ENCODE data around the gene SLC39A7. TPM values are rescaled to one million over a fixed set of nuclear protein-coding genes. Genes with fewer than 3 reads are reported as not detected.

The SLC39A7 gene
- total and polyA plus RNA-seq, 2 of the 4 experiments (the other 2 are of a cell fraction), result 135 to 208 TPM

DNA sequence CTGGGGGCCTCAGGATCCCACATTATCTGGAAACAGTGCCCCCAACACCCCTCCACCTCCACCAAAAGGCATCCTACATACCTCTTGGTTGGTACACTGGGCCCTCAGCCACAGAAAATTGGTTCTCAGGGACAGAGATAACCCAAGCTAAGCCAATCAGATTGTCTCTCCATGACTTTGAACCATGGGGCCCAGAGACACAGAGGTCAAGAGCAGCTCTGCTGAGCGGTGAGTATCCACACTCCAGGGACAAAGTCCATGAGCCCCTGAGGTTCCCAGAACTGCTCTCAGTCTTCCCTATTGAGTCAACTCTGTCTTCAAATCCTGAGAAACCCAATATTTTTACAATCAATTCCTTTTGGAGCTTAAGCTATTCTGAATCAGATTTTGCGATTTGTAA, 43.7 kb upstream of the SLC39A7 start:
- H3K36me3 ChIP-seq (ENCODE audit: control insufficient read depth, insufficient read depth, low read length), result no peaks in the 10 kb centered on the region

More for the DNA sequence above, 43.7 kb upstream of the SLC39A7 start:
- Histone ChIP-seq H3K9ac (ENCODE audit: low read depth, low read length) (no peak overlapping the region), H2AFZ (replicated peaks; ENCODE audit: low read length, poor library complexity) (no peak overlapping the region), H4K20me1 (ENCODE audit: insufficient read depth, low read length) (no peaks in the 10 kb centered on the region), H3K56ac (ENCODE audit: extremely low read depth, insufficient read depth, low read length) (no peak overlapping the region), H3K14ac (replicated peaks; ENCODE audit: low read depth, low read length) (no peak overlapping the region), H4K91ac (ENCODE audit: insufficient read depth, low read depth, low read length) (no peak overlapping the region), H2BK20ac (ENCODE audit: low read depth, low read length) (no peak overlapping the region), H2AK5ac (ENCODE audit: low read depth, low read length) (no peak overlapping the region), H3K4me3 (ENCODE audit: insufficient read depth, low read depth, low read length) (no peak overlapping the region), H4K5ac (ENCODE audit: low read depth, low read length) (no peak overlapping the region), H2BK15ac (ENCODE audit: low read depth, low read length) (no peak overlapping the region), H2AK9ac (replicated peaks; ENCODE audit: low read depth, low read length, poor library complexity) (no peak overlapping the region), H4K8ac (ENCODE audit: low read depth in 2 of 2, low read length in 2 of 2) (no peak overlapping the region), H2BK5ac (ENCODE audit: low read depth, low read length, poor library complexity, severe bottlenecking) (no peak overlapping the region), H3K9me3 (ENCODE audit: control insufficient read depth, insufficient read depth, low read length) (0 out of 2 replicates have a peak, but pooled peaks cover 2% of the 10 kb centered on the region), H3K27ac (ENCODE audit: insufficient read depth, low read length) (no peak overlapping the region), H3K9me1 (ENCODE audit: insufficient read depth, low read length) (0 out of 2 replicates have a peak, but pooled peaks cover 2% of the 10 kb centered on the region), H3K4me1 (ENCODE audit: control insufficient read depth, insufficient read depth, low read length) (peaks cover 7% of the 10 kb centered on the region), H3K4me2 (ENCODE audit: low read depth, low read length) (no peak overlapping the region), H3K79me1 (ENCODE audit: low read depth in 1 of 2, low read length in 2 of 2) (no peaks in the 10 kb centered on the region), H2BK120ac (ENCODE audit: low read depth, low read length) (no peak overlapping the region), H3K4ac (ENCODE audit: low read depth, low read length) (no peak overlapping the region), H3K23ac (ENCODE audit: low read depth, low read length) (no peak overlapping the region), H3K27me3 (ENCODE audit: control insufficient read depth, insufficient read depth, low read length) (peaks cover 7% of the 10 kb centered on the region), H3K18ac (ENCODE audit: low read depth, low read length) (no peak overlapping the region)
- TF ChIP-seq SMC3 (IDR thresholded peaks at IDR 0.05; ENCODE audit: low read depth, low read length) (no peak), RFX5 (IDR thresholded peaks at IDR 0.05; ENCODE audit: low read depth, low read length) (no peak), MXI1 (IDR thresholded peaks at IDR 0.05; ENCODE audit: borderline replicate concordance, low read depth, low read length) (no peak), RAD21 (IDR thresholded peaks at IDR 0.05; ENCODE audit: low read length) (no peak), RCOR1 (IDR thresholded peaks at IDR 0.05; ENCODE audit: insufficient replicate concordance, low read length) (no peak), CEBPB (IDR thresholded peaks at IDR 0.05; ENCODE audit: low read depth, low read length) (no peak), FOS (IDR thresholded peaks at IDR 0.05; ENCODE audit: low read depth, low read length) (no peak), BHLHE40 (IDR thresholded peaks at IDR 0.05; ENCODE audit: low read depth, low read length) (no peak), POLR2A (IDR thresholded peaks at IDR 0.05; ENCODE audit: low read depth, low read length) (no peak), MAFK (IDR thresholded peaks at IDR 0.05; ENCODE audit: low read depth, low read length) (no peak)
- TF ChIP-seq, protein P1, sequence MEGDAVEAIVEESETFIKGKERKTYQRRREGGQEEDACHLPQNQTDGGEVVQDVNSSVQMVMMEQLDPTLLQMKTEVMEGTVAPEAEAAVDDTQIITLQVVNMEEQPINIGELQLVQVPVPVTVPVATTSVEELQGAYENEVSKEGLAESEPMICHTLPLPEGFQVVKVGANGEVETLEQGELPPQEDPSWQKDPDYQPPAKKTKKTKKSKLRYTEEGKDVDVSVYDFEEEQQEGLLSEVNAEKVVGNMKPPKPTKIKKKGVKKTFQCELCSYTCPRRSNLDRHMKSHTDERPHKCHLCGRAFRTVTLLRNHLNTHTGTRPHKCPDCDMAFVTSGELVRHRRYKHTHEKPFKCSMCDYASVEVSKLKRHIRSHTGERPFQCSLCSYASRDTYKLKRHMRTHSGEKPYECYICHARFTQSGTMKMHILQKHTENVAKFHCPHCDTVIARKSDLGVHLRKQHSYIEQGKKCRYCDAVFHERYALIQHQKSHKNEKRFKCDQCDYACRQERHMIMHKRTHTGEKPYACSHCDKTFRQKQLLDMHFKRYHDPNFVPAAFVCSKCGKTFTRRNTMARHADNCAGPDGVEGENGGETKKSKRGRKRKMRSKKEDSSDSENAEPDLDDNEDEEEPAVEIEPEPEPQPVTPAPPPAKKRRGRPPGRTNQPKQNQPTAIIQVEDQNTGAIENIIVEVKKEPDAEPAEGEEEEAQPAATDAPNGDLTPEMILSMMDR (conservative IDR thresholded peaks at IDR 0.05; ENCODE audit: low read depth, low read length), result no peak
- ATAC-seq (ENCODE audit: low read depth) (no peak), DNase-seq (no peak)
- BruUV-seq (replicated peaks), result no TSS peak
- intact Hi-C loops (cut with micrococcal nuclease), result no loop called here
- in situ Hi-C loops (cut with MboI; ENCODE audit: low sequenced_read_pairs), result no loop called here
- ChIA-PET CTCF (interaction anchor here (1.4 kb wide), 2 partner anchors 9 to 91 kb away, joined by 3 to 5 read pairs; no protein-coding TSS in a partner anchor), POLR2A (ENCODE audit: unreplicated experiment) (no interaction called here)
- dilution Hi-C loops (cut with HindIII; ENCODE audit: low sequenced_read_pairs, unreplicated experiment), result no loop called here
- no CpG with 5 or more reads among the region's 2 CpGs for WGBS, 2 experiments (ENCODE audit: extremely low coverage in 2 of 2, insufficient read length in 1 of 2)

All from IMR-90 (cell line).